ENCODE data around the gene F9. TPM values are rescaled to one million over a fixed set of nuclear protein-coding genes. Genes with fewer than 3 reads are reported as not detected.
"Not testable (repeated sequence)": the region's sequence is repeated elsewhere in the genome, so short reads cannot be mapped to it uniquely, and the experiment has no call there.

Gene F9
- total RNA-seq, result not detected

DNA sequence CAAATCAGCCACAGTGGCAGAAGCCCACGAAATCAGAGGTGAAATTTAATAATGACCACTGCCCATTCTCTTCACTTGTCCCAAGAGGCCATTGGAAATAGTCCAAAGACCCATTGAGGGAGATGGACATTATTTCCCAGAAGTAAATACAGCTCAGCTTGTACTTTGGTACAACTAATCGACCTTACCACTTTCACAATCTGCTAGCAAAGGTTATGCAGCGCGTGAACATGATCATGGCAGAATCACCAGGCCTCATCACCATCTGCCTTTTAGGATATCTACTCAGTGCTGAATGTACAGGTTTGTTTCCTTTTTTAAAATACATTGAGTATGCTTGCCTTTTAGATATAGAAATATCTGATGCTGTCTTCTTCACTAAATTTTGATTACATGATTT is at the start of gene F9:
Gene F9 (plus strand): TSS at position 190 of the 400 bp plus-strand sequence. CDS start 26 bp downstream, at position 216.
- H3K36me3 Mint-ChIP-seq (ENCODE audit: low read depth), result no peaks in the 10 kb centered on the region
- H3K4me3 Mint-ChIP-seq, result no peak within 1 kb of the TSS
- ChIA-PET CTCF (no interaction called here), POLR2A (no interaction called here)
- H3K27me3 Mint-ChIP-seq, result no peaks in the 10 kb centered on the region
- no peak within 1 kb of the TSS for H3K27ac Mint-ChIP-seq
- H3K9me3 Mint-ChIP-seq, result no peaks in the 10 kb centered on the region
- no peak for DNase-seq
- H3K4me1 Mint-ChIP-seq, result no peaks in the 10 kb centered on the region

DNA sequence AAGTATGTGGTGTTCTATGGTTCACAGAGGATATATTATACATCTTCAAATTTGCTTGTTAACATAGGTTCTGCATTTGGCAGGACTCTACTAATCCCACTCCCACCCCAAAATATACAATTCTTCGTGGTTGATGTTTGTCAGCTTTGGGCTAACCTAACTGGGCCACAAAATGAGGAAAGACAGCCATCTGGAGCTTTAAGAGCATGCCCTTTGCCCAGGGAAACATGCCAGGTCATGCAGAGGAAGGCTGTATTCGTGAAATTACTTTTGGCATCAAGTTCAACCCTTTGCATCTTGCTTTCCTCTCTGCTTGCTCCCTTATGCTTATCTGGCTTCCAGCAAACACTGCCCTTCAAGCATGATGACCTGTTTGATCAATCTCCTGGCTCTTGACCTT is 46.8 kb upstream of the F9 start:
- POLR2A ChIA-PET, result no interaction called here
- H3K36me3 Mint-ChIP-seq (ENCODE audit: low read depth), result no peaks in the 10 kb centered on the region
- H3K4me3 Mint-ChIP-seq, result no peak overlapping the region
- CTCF ChIA-PET, result no interaction called here
- H3K4me1 Mint-ChIP-seq, result no peaks in the 10 kb centered on the region
- DNase-seq, result no peak
- H3K27me3 Mint-ChIP-seq, result no peaks in the 10 kb centered on the region
- no peaks in the 10 kb centered on the region for H3K9me3 Mint-ChIP-seq
- no peak overlapping the region for H3K27ac Mint-ChIP-seq

DNA sequence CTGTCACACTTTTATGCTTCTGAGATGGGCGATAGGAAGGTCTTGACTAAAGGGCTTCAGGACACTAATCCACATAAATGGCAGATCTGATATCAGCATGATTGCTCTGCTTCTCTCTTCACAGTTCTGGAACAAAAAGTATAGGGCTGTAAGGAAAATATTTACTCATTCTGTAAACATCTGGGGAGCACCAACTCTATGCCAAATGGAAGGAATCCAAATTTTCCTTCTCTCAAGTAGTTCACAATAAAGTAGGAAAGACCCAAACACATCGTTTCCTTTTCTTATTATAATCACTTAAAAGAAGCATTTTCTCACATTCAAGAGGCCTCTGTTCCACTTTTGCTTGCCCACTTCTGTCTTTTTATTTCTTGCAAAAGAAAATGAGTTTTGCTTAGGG is 45.9 kb upstream of the F9 start:
- H3K4me3 Mint-ChIP-seq, result no peak overlapping the region
- no peaks in the 10 kb centered on the region for H3K4me1 Mint-ChIP-seq
- CTCF ChIA-PET, result no interaction called here
- POLR2A ChIA-PET, result no interaction called here
- no peak overlapping the region for H3K27ac Mint-ChIP-seq
- no peaks in the 10 kb centered on the region for H3K36me3 Mint-ChIP-seq (ENCODE audit: low read depth)
- H3K9me3 Mint-ChIP-seq, result no peaks in the 10 kb centered on the region
- H3K27me3 Mint-ChIP-seq, result no peaks in the 10 kb centered on the region
- DNase-seq, result no peak

DNA sequence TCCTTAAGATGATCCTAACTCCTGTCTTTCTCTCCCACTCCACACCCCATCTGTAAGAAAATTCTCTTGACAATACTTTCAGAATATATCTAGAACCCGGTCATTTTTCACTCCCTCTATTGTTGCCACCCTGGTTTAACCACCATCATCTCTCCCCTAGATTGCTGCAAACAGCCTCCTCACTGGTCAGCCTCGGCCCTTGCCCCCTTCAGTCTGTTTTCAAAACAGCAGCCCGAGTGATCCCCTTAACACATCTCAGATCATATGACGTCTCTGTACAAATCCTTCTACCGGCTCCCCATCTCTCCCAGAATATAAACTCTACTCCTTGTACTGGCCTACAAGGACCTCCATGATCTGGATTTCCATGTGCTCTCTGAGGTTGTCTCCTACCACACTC is 35.2 kb upstream of the F9 start:
- H3K9me3 Mint-ChIP-seq, result no peaks in the 10 kb centered on the region
- no peak overlapping the region for H3K27ac Mint-ChIP-seq
- ChIA-PET POLR2A (no interaction called here), CTCF (no interaction called here)
- H3K4me1 Mint-ChIP-seq, result no peaks in the 10 kb centered on the region
- H3K36me3 Mint-ChIP-seq (ENCODE audit: low read depth), result no peaks in the 10 kb centered on the region
- H3K4me3 Mint-ChIP-seq, result no peak overlapping the region
- no peak for DNase-seq
- no peaks in the 10 kb centered on the region for H3K27me3 Mint-ChIP-seq

DNA sequence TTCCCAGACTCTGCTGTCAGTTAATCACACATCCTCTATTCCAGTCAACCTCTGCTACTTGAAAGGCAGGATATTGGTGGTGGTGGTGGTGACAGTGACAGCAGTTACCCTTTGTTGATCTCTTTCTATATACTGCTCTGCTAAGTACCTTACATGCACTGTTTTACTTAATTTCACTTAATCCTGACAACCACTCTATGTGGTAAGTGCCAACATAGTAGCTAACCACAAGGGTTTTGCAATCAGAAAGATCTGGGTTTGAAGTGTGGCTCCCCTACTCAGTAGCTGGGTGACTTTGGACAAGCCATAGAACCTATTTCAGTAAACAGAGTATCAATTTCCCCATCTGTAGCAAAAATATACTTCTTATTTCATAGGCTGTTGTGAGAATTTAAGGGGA is 24.2 kb upstream of the F9 start:
- H3K27ac Mint-ChIP-seq, result no peak overlapping the region
- POLR2A ChIA-PET, result no interaction called here
- CTCF ChIA-PET, result no interaction called here

DNA sequence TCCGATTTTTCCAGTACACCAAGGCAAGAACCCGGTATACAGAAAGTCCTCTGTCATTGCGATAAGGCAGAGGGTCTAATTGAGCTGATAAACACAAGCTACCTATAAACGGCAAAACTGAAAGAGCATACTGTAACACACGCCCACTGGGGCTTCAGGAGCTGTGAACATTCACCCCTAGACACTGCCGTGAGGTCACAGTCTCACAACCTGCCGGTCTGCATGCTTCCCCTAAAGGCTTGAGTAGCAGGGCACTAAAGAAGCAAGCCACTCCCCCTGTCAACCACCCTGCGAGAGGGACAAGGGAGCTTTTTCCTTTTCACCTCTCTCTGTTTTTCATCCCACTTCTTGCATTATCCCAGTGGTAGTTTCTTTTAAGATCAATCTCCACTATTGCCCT is 22.4 kb upstream of the F9 start:
- no peak overlapping the region for H3K4me3 Mint-ChIP-seq
- no peaks in the 10 kb centered on the region for H3K4me1 Mint-ChIP-seq

More for the DNA sequence above, 24.2 kb upstream of the F9 start:
- no peaks in the 10 kb centered on the region for H3K9me3 Mint-ChIP-seq
- no peak overlapping the region for H3K4me3 Mint-ChIP-seq
- no peaks in the 10 kb centered on the region for H3K4me1 Mint-ChIP-seq
- H3K36me3 Mint-ChIP-seq (ENCODE audit: low read depth), result no peaks in the 10 kb centered on the region
- H3K27me3 Mint-ChIP-seq, result no peaks in the 10 kb centered on the region
- DNase-seq, result no peak

DNA sequence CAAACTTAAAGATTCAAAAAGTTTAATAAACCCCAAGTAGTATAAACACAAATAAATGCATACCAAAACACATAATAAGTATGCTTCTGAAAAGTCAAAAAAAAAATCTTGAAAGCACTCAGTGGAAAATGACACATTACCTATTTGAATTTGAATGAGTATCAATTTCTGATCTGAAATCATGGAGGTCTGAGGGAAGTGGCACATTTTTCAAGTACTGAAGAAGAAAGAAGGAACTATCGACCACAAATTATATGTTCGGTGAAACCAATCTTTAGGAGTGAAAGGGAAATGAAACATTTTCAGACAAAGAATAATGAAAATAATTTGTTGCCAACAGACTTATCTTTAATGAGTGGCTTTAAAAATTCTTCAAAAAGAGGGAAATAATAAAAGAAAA is 12.1 kb upstream of the F9 start:
- no peaks in the 10 kb centered on the region for H3K36me3 Mint-ChIP-seq (ENCODE audit: low read depth)

More for the DNA sequence above, 22.4 kb upstream of the F9 start:
- H3K27me3 Mint-ChIP-seq, result no peaks in the 10 kb centered on the region
- ChIA-PET CTCF (no interaction called here), POLR2A (no interaction called here)
- no peaks in the 10 kb centered on the region for H3K36me3 Mint-ChIP-seq (ENCODE audit: low read depth)
- DNase-seq, result no peak
- no peak overlapping the region for H3K27ac Mint-ChIP-seq
- H3K9me3 Mint-ChIP-seq, result no peaks in the 10 kb centered on the region

DNA sequence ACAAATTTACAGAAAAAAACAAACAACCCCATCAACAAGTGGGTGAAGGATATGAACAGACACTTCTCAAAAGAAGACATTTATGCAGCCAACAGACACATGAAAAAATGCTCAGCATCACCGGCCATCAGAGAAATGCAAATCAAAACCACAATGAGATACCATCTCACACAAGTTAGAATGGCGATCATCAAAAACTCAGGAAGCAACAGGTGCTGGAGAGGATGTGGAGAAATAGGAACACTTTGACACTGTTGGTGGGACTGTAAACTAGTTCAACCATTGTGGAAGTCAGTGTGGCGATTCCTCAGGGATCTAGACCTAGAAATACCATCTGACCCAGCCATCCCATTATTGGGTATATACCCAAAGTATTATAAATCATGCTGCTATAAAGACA is 1.7 kb upstream of the F9 start:
- DNase-seq; H3K4me1 Mint-ChIP-seq; H3K36me3 Mint-ChIP-seq (ENCODE audit: low read depth); POLR2A ChIA-PET; CTCF ChIA-PET; H3K9me3 Mint-ChIP-seq; H3K27me3 Mint-ChIP-seq; H3K4me3 Mint-ChIP-seq; H3K27ac Mint-ChIP-seq: not testable (repeated sequence)

More for the DNA sequence above, 12.1 kb upstream of the F9 start:
- H3K9me3 Mint-ChIP-seq, result no peaks in the 10 kb centered on the region
- no peaks in the 10 kb centered on the region for H3K4me1 Mint-ChIP-seq
- no peak overlapping the region for H3K27ac Mint-ChIP-seq
- H3K27me3 Mint-ChIP-seq, result no peaks in the 10 kb centered on the region
- DNase-seq, result no peak
- CTCF ChIA-PET, result no interaction called here
- no peak overlapping the region for H3K4me3 Mint-ChIP-seq
- POLR2A ChIA-PET, result no interaction called here

DNA sequence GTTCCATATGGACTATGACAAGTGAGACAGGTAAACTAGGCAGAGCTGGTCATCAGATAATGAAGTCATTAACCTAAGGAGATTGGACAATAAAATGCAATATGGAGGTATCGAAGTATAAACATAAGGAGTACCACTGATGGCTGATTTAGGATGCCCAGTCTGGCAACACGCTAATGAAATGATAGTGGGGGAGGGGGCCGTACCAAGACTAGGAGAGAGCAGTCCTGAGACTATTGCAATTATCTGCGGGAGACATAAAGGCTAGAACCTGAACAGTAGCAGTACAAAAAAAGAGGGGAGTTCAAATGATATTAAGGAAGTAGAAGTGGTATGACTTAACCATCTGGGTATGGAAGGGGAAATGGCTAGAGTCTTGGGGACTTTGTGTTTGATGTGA is 2.3 kb downstream of the F9 start:
- CTCF ChIA-PET, result no interaction called here
- H3K9me3 Mint-ChIP-seq, result no peaks in the 10 kb centered on the region
- H3K4me1 Mint-ChIP-seq, result no peaks in the 10 kb centered on the region
- POLR2A ChIA-PET, result no interaction called here
- H3K27ac Mint-ChIP-seq, result no peak overlapping the region
- H3K4me3 Mint-ChIP-seq, result no peak overlapping the region
- no peaks in the 10 kb centered on the region for H3K27me3 Mint-ChIP-seq
- no peaks in the 10 kb centered on the region for H3K36me3 Mint-ChIP-seq (ENCODE audit: low read depth)
- no peak for DNase-seq

DNA sequence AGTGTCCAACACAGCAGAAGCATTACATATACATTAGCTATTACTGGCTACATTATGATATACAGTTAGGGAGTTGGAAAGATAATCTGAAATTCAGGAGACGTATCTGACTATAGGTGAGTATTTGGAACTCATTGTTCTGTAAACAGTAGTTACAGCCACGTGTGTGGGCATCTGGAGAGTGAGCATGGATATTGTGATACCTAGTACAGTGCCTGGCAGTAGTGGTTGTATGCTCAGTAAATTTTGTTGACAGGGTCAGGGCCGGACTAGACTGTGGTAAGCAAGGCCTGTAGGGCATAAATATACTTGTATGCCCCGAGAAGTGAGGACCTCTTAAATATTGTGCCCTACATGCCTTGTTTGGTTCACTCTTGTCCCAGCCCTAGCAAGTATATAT is 2.9 kb downstream of the F9 start:
- ChIA-PET POLR2A (no interaction called here), CTCF (no interaction called here)
- H3K27me3 Mint-ChIP-seq, result no peaks in the 10 kb centered on the region
- H3K36me3 Mint-ChIP-seq (ENCODE audit: low read depth), result no peaks in the 10 kb centered on the region
- no peaks in the 10 kb centered on the region for H3K9me3 Mint-ChIP-seq
- no peak overlapping the region for H3K27ac Mint-ChIP-seq
- DNase-seq, result no peak
- no peak overlapping the region for H3K4me3 Mint-ChIP-seq
- no peaks in the 10 kb centered on the region for H3K4me1 Mint-ChIP-seq

DNA sequence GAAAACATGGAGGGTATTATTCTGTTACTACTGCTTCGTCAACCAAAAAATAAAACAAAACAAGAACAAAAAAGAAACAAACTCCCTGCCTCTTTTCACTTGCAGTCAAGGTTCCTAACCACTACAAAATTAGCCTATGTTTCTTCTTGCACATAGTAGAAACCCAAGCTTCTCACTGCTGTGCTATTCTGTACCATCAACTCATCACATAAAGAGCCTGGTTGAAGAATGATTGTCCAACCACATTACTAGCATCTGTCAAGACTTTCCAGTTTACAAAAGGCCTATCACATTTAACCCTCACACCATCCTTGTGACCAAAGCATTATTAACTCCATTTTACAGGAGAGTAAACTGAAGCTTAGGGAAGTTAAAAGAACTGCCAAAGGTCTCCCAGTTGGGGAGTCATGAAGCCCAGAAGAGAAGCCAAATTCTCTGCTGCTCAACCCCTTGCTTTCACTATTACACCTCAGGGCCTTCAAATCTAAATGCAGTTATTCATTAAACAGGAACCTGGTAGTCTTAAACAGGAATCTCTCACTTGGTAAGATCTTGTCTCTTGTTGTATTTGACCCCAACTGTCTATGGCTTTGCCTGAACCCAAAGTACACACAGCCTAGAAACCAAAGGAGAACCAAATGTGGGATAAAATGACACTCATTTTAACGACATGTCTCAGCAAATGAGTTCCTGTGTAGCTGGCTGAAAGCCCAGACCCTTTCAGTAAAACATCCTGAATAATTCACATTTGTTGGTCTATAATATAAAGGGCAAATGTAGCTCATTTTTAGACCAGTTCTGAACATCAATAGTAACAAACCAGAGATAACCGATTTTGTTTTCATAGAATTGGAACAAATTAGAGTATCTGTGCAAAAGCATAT is 8.6 kb downstream of the F9 start:
- Mint-ChIP-seq H3K27ac (no peak overlapping the region), H3K27me3 (no peaks in the 10 kb centered on the region), H3K4me3 (no peak overlapping the region), H3K4me1 (no peaks in the 10 kb centered on the region), H3K9me3 (no peaks in the 10 kb centered on the region), H3K36me3 (ENCODE audit: low read depth) (no peaks in the 10 kb centered on the region)
- POLR2A ChIA-PET, result no interaction called here
- DNase-seq, result no peak
- CTCF ChIA-PET, result no interaction called here

DNA sequence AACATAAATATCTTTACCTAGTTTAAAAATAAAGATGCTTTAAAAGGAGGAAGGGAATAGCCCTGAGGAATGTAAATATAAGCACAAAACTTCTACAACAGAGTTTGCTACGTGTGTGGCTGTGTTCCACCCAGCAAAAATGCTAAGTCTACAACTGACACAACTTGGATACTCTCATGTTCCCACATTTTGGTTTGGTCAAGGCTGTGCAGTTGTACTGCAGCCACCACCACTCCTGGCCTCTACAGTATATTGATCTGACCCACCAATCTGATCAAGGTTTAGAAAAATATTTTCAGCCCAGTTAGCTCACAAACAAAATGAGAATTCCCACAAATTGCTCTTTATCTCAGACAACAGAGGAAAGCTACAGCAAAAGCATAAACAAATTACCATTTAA is 12.1 kb downstream of the F9 start:
- Mint-ChIP-seq H3K36me3 (ENCODE audit: low read depth) (no peaks in the 10 kb centered on the region), H3K27ac (no peak overlapping the region), H3K4me1 (no peaks in the 10 kb centered on the region), H3K27me3 (no peaks in the 10 kb centered on the region), H3K4me3 (no peak overlapping the region), H3K9me3 (no peaks in the 10 kb centered on the region)
- ChIA-PET CTCF (no interaction called here), POLR2A (no interaction called here)
- no peak for DNase-seq

DNA sequence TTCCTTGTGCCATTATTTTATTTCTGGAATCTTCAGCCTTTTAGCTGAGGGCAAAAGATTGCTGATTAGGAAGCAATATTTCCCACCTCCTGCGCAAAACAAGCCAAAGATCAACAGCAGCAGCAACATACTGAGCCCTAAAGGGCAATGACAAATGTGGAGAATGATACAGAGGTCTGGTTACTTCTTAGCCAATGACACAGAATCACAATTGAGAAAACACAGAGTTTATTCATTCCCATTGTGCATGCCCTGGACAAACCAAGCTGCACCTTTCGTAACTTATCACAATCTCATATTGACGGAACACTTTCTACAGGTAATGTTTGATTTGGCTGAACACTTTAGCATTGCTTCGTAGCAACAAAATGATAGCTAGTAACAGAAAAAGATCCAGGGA is 13.4 kb downstream of the F9 start:
- ChIA-PET CTCF (no interaction called here), POLR2A (no interaction called here)
- no peaks in the 10 kb centered on the region for H3K27me3 Mint-ChIP-seq
- H3K27ac Mint-ChIP-seq, result no peak overlapping the region
- H3K36me3 Mint-ChIP-seq (ENCODE audit: low read depth), result no peaks in the 10 kb centered on the region
- H3K4me1 Mint-ChIP-seq, result no peaks in the 10 kb centered on the region
- H3K4me3 Mint-ChIP-seq, result no peak overlapping the region
- no peaks in the 10 kb centered on the region for H3K9me3 Mint-ChIP-seq
- no peak for DNase-seq

DNA sequence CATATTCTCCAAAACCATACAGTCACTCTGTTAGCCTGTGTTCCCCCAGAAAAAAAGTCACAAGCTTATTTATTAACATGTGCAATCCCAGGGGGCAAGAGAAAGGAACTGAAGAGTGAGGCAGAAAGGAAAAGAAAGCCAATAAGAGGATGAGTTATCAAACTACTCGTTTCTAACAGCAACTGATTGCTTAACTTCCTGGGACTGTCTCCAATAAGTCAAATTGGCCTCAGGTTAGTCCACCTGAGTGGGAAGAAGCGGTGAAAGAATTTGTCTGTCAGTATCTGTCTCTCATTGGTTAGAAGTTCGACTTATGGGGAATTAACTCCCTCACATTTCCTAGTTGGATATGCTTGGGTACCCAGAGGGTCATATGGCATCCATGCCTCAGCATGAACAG is 14.1 kb downstream of the F9 start:
- no peak overlapping the region for H3K27ac Mint-ChIP-seq
- CTCF ChIA-PET, result no interaction called here
- no peaks in the 10 kb centered on the region for H3K27me3 Mint-ChIP-seq
- H3K36me3 Mint-ChIP-seq (ENCODE audit: low read depth), result no peaks in the 10 kb centered on the region
- DNase-seq, result no peak
- H3K9me3 Mint-ChIP-seq, result no peaks in the 10 kb centered on the region
- POLR2A ChIA-PET, result no interaction called here
- no peaks in the 10 kb centered on the region for H3K4me1 Mint-ChIP-seq
- H3K4me3 Mint-ChIP-seq, result no peak overlapping the region

Data from activated CD4-positive, alpha-beta memory T cell treated with anti-CD3 and anti-CD28 coated beads, Interleukin-2, amount 10 ng/mL, durations not matched to agents 7 days and 5 days (primary cell).